Panc1 (cell line): ENCODE measurements around the gene MRC2.

Experiments used
- CTCF ChIP-seq: fragments of 450-650 bp; IDR thresholded peaks from 2 replicates; pipeline ENCODE4 v1.5.1; 2017; ENCODE audit warnings: mild to moderate bottlenecking
- POLR2AphosphoS5 ChIP-seq: IDR thresholded peaks from 2 replicates; pipeline ENCODE4 v1.6.1; 2012; ENCODE audit warnings: mild to moderate bottlenecking, low read depth, low read length, moderate library complexity
- SIN3A ChIP-seq: IDR thresholded peaks from 2 replicates; pipeline ENCODE4 v1.6.1; 2012; ENCODE audit warnings: low read depth, mild to moderate bottlenecking, low read length, moderate library complexity, borderline replicate concordance; ENCODE audit not compliant: insufficient read depth
- TCF7L2 ChIP-seq: IDR thresholded peaks from 2 replicates; pipeline ENCODE4 v1.6.1; 2011; ENCODE audit warnings: mild to moderate bottlenecking, low read depth, low read length, inconsistent platforms
- TF ChIP-seq, protein P1 (sequence below), 2 experiments: IDR thresholded peaks; 2 replicates each; pipeline ENCODE4 v1.6.1; 2011 to 2012; ENCODE audit warnings: low read depth in 2 of 2, control low read depth in 1 of 2, low read length in 1 of 2, mild to moderate bottlenecking in 1 of 2, moderate library complexity in 1 of 2; ENCODE audit not compliant: insufficient read depth in 1 of 2

GRCh38 chr17:62614142-62614541 lies 13.3 kb upstream of the MRC2 start:
- no peak for TF ChIP-seq CTCF
- TF ChIP-seq POLR2AphosphoS5, result no peak
- TF ChIP-seq, protein P1, sequence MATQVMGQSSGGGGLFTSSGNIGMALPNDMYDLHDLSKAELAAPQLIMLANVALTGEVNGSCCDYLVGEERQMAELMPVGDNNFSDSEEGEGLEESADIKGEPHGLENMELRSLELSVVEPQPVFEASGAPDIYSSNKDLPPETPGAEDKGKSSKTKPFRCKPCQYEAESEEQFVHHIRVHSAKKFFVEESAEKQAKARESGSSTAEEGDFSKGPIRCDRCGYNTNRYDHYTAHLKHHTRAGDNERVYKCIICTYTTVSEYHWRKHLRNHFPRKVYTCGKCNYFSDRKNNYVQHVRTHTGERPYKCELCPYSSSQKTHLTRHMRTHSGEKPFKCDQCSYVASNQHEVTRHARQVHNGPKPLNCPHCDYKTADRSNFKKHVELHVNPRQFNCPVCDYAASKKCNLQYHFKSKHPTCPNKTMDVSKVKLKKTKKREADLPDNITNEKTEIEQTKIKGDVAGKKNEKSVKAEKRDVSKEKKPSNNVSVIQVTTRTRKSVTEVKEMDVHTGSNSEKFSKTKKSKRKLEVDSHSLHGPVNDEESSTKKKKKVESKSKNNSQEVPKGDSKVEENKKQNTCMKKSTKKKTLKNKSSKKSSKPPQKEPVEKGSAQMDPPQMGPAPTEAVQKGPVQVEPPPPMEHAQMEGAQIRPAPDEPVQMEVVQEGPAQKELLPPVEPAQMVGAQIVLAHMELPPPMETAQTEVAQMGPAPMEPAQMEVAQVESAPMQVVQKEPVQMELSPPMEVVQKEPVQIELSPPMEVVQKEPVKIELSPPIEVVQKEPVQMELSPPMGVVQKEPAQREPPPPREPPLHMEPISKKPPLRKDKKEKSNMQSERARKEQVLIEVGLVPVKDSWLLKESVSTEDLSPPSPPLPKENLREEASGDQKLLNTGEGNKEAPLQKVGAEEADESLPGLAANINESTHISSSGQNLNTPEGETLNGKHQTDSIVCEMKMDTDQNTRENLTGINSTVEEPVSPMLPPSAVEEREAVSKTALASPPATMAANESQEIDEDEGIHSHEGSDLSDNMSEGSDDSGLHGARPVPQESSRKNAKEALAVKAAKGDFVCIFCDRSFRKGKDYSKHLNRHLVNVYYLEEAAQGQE (IDR thresholded peaks at IDR 0.05; ENCODE audit: insufficient read depth in 1 of 2, low read depth in 2 of 2, low read length in 1 of 2), result no peak
- no peak for TF ChIP-seq TCF7L2
- no peak for TF ChIP-seq SIN3A
